AG04449 (cell line): ENCODE data around the gene WIPF2.

Experiments used
- CTCF ChIA-PET: fragments of 350-600 bp; formaldehyde crosslinking; extraction: SDS; loops from one replicate; lab custom pipeline; 2021; ENCODE audit warnings: antibody characterized with exemption; lab: Yijun Ruan, JAX
- POLR2A ChIA-PET: fragments of 400-600, 350-600 bp; formaldehyde crosslinking; extraction: SDS; loops from one replicate; lab custom pipeline; 2020; ENCODE audit warnings: antibody characterized with exemption, inconsistent platforms; lab: Yijun Ruan, JAX
- DNase-seq: peaks from one replicate; pipeline ENCODE4 v3.0.0-alpha.2; 2010; ENCODE audit warnings: low read depth, low spot score
- H3K4me3 ChIP-seq: 2 replicates; pipeline ENCODE4 v1.5.1; 2011; ENCODE audit warnings: low read depth, mild to moderate bottlenecking, control low read depth, low read length
- CTCF ChIP-seq: IDR thresholded peaks from one replicate; pipeline ENCODE4 v1.5.1; 2011; ENCODE audit warnings: mild to moderate bottlenecking, moderate library complexity, low read length, control low read depth, inconsistent platforms; ENCODE audit not compliant: insufficient read depth; ENCODE audit errors: missing control alignments

The WIPF2 gene

GRCh38 chr17:40318830-40319391 is 99.8 kb downstream of the WIPF2 start:
- peak overlapping the region; percentile 92 for H3K4me3 ChIP-seq
- ChIA-PET CTCF (interaction anchor here (0.9 to 3.8 kb wide), 8 partner anchors 12 to 242 kb away, joined by 3 to 22 read pairs (median 4); no protein-coding TSS in a partner anchor), POLR2A (interaction anchor here (0.7 to 1.6 kb wide), 3 partner anchors 11 to 27 kb away, joined by 3 to 8 read pairs (median 4); no protein-coding TSS in a partner anchor)
- TF ChIP-seq CTCF, result no peak
- no peak for DNase-seq

GRCh38 chr17:40319651-40320540 is 100.8 kb downstream of the WIPF2 start:
- H3K4me3 ChIP-seq, result peak overlapping the region; percentile 92
- ChIA-PET POLR2A (interaction anchor here (0.8 to 1.6 kb wide), 3 partner anchors 12 to 22 kb away, joined by 3 to 8 read pairs (median 4); no protein-coding TSS in a partner anchor), CTCF (interaction anchor here (0.9 to 3.8 kb wide), 7 partner anchors 11 to 241 kb away, joined by 3 to 22 read pairs (median 6); no protein-coding TSS in a partner anchor)
- no peak for TF ChIP-seq CTCF
- DNase-seq, result no peak

- peak overlapping the region; percentile 92 for H3K4me3 ChIP-seq
- TF ChIP-seq CTCF, result no peak
- DNase-seq, result no peak
- ChIA-PET POLR2A (interaction anchor here (0.7 to 1.2 kb wide), 3 partner anchors 10 to 201 kb away, joined by 3 to 4 read pairs (median 3); partner anchors contain the start of gene CASC3), CTCF (interaction anchor here (0.5 to 3.8 kb wide), 4 partner anchors 15 to 48 kb away, joined by 4 to 22 read pairs (median 10); no protein-coding TSS in a partner anchor)
Measured at GRCh38 chr17:40320756-40321523, 101.8 kb downstream of the WIPF2 start.

- DNase-seq, result no peak
- no peak for TF ChIP-seq CTCF
- POLR2A ChIA-PET, result interaction anchor here (0.7 to 1.2 kb wide), 3 partner anchors 9 to 200 kb away, joined by 3 to 4 read pairs (median 3); partner anchors contain the start of gene CASC3
- H3K4me3 ChIP-seq, result peak overlapping the region; percentile 92
- CTCF ChIA-PET, result interaction anchor here (0.5 to 3.8 kb wide), 2 partner anchors 15 to 47 kb away, joined by 4 to 22 read pairs; no protein-coding TSS in a partner anchor
Measured at GRCh38 chr17:40321524-40321929, 102.4 kb downstream of the WIPF2 start.

- POLR2A ChIA-PET, result interaction anchor here (1.2 kb wide), 1 partner anchor 182 kb away, joined by 4 read pairs; the partner anchor contains the start of gene CASC3
- TF ChIP-seq CTCF, result no peak
- CTCF ChIA-PET, result interaction anchor here (3.8 kb wide), 1 partner anchor 16 kb away, joined by 22 read pairs; no protein-coding TSS in a partner anchor
- DNase-seq, result no peak
- H3K4me3 ChIP-seq, result peak overlapping the region; percentile 92
Measured at GRCh38 chr17:40321961-40322357, 102.9 kb downstream of the WIPF2 start.
